GM23338 (cell line): ENCODE results near the gene YIPF2.

Experiments
- CREB1 ChIP-seq: fragments of 250-450 bp; sonication (Bioruptor Pico); IDR thresholded peaks from 2 replicates; pipeline ENCODE4 v1.5.0; 2020; ENCODE audit warnings: low read depth, mild to moderate bottlenecking, moderate library complexity
- CTCF ChIP-seq, 2 experiments: fragments of 200-600 bp in 1 of 2; sonication (generic) in 1 of 2; conservative IDR thresholded peaks; 2 replicates each; pipeline versions ENCODE4 v1.5.1 to v1.6.1; 2016 to 2017; ENCODE audit warnings: antibody characterized with exemption in 2 of 2, low read depth in 2 of 2, mild to moderate bottlenecking in 2 of 2, moderate library complexity in 1 of 2
- ETS1 ChIP-seq: IDR thresholded peaks from 2 replicates; pipeline ENCODE4 v1.6.1; 2016; ENCODE audit warnings: antibody characterized with exemption
- EZH2 ChIP-seq: fragments of 200-600 bp; sonication (generic); IDR thresholded peaks from one replicate; pipeline ENCODE4 v1.8.0; 2017; ENCODE audit warnings: antibody characterized with exemption, mild to moderate bottlenecking, low read depth; ENCODE audit not compliant: unreplicated experiment
- EZH2phosphoT487 ChIP-seq: fragments of 200-600 bp; sonication (generic); IDR thresholded peaks from one replicate; pipeline ENCODE4 v1.8.1; 2018; ENCODE audit warnings: antibody characterized with exemption; ENCODE audit not compliant: unreplicated experiment
- JUNB ChIP-seq: IDR thresholded peaks from one replicate; pipeline ENCODE4 v1.6.1; 2016; ENCODE audit warnings: antibody characterized with exemption; ENCODE audit not compliant: unreplicated experiment
- NANOG ChIP-seq: IDR thresholded peaks from 2 replicates; pipeline ENCODE4 v1.6.1; 2016; ENCODE audit warnings: antibody characterized with exemption, borderline replicate concordance
- POLR2AphosphoS5 ChIP-seq: IDR thresholded peaks from 2 replicates; pipeline ENCODE4 v1.6.1; 2016; ENCODE audit warnings: antibody characterized with exemption, low read depth
- REST ChIP-seq: IDR thresholded peaks from one replicate; pipeline ENCODE4 v1.6.1; 2018; ENCODE audit warnings: antibody characterized with exemption; ENCODE audit not compliant: unreplicated experiment
- STAT1 ChIP-seq: IDR thresholded peaks from one replicate; pipeline ENCODE4 v1.6.1; 2016; ENCODE audit warnings: antibody characterized with exemption; ENCODE audit not compliant: unreplicated experiment
- ZNF114 ChIP-seq: fragments of 250-450 bp; sonication (Bioruptor Pico); IDR thresholded peaks from 2 replicates; pipeline ENCODE4 v1.5.0; 2020; ENCODE audit warnings: mild to moderate bottlenecking, moderate library complexity
- ZNF331 ChIP-seq: fragments of 250-450 bp; sonication (Bioruptor Pico); IDR thresholded peaks from 2 replicates; pipeline ENCODE4 v1.5.0; 2020; ENCODE audit warnings: low read depth, mild to moderate bottlenecking, moderate library complexity

GRCh38 chr19:10894911-10895213, 33.6 kb downstream of the YIPF2 start:
- TF ChIP-seq EZH2, result no peak
- no peak for TF ChIP-seq POLR2AphosphoS5
- TF ChIP-seq CTCF (conservative IDR thresholded peaks at IDR 0.05; ENCODE audit: low read depth in 2 of 2), result no peak
- no peak for TF ChIP-seq EZH2phosphoT487
- no peak for TF ChIP-seq REST
- no peak for TF ChIP-seq STAT1
- TF ChIP-seq JUNB, result no peak
- TF ChIP-seq ZNF331, result no peak
- TF ChIP-seq ZNF114 (CRISPR knock-in tag), result no peak
- no peak for TF ChIP-seq ETS1
- no peak for TF ChIP-seq NANOG
- TF ChIP-seq CREB1 (CRISPR knock-in tag), result no peak
